SK-N-MC (cell line): ENCODE measurements around the gene AHCY.

ENCODE experiments used
- EZH2 ChIP-seq: fragments of 200-600 bp; sonication (generic); IDR thresholded peaks from one replicate; pipeline ENCODE4 v1.6.1; 2017; ENCODE audit warnings: antibody characterized with exemption
- POLR2AphosphoS5 ChIP-seq: IDR thresholded peaks from 2 replicates; pipeline ENCODE4 v1.6.1; 2012; ENCODE audit warnings: mild to moderate bottlenecking, low read depth, low read length, borderline replicate concordance

- no peak for TF ChIP-seq EZH2
- no peak for TF ChIP-seq POLR2AphosphoS5
Observed at GRCh38 chr20:34332262-34332920, 29.2 kb upstream of the AHCY start.
